H9 (cell line): ENCODE data around the gene LRP5. TPM values are rescaled to one million over a fixed set of nuclear protein-coding genes. Genes with fewer than 3 reads are reported as not detected.

Experiments
- DNase-seq: peaks from one replicate; pipeline ENCODE4 v3.0.0-alpha.2; 2017
- H2AFZ ChIP-seq: one replicate; pipeline ENCODE4 v1.6.1; 2013; ENCODE audit warnings: mild to moderate bottlenecking, low read length, control low read depth, moderate library complexity
- H2AK5ac ChIP-seq: 2 replicates; pipeline ENCODE4 v1.6.1; 2013; ENCODE audit warnings: low read length, control low read depth, mixed read lengths; ENCODE audit not compliant: insufficient read length
- H2BK120ac ChIP-seq: one replicate; pipeline ENCODE4 v1.6.1; 2013; ENCODE audit warnings: low read depth, mild to moderate bottlenecking, low read length, control low read depth, inconsistent platforms; ENCODE audit not compliant: poor library complexity, severe bottlenecking
- H2BK12ac ChIP-seq: 2 replicates; pipeline ENCODE4 v1.6.1; 2013; ENCODE audit warnings: low read length, control low read depth, mixed read lengths, low read depth; ENCODE audit not compliant: insufficient read length
- H2BK15ac ChIP-seq: 2 replicates; pipeline ENCODE4 v1.6.1; 2013; ENCODE audit warnings: low read depth, low read length, control low read depth
- H2BK20ac ChIP-seq: one replicate; pipeline ENCODE4 v1.6.1; 2013; ENCODE audit warnings: low read depth, mild to moderate bottlenecking, low read length, control low read depth, inconsistent platforms; ENCODE audit not compliant: poor library complexity, severe bottlenecking
- H2BK5ac ChIP-seq: 2 replicates; pipeline ENCODE4 v1.6.1; 2013; ENCODE audit warnings: low read length, control low read depth, mixed read lengths; ENCODE audit not compliant: insufficient read length
- H3K14ac ChIP-seq: 2 replicates; pipeline ENCODE4 v1.6.1; 2013; ENCODE audit warnings: low read length, control low read depth; ENCODE audit not compliant: insufficient read depth
- H3K18ac ChIP-seq: 2 replicates; pipeline ENCODE4 v1.6.1; 2013; ENCODE audit warnings: low read depth, mild to moderate bottlenecking, mixed read lengths, low read length, control low read depth; ENCODE audit not compliant: insufficient read length
- H3K23ac ChIP-seq: 2 replicates; pipeline ENCODE4 v1.6.1; 2013; ENCODE audit warnings: low read length, control low read depth, mixed read lengths, low read depth; ENCODE audit not compliant: insufficient read length
- H3K23me2 ChIP-seq: 2 replicates; pipeline ENCODE4 v1.6.1; 2013; ENCODE audit warnings: low read depth, mild to moderate bottlenecking, mixed read lengths, low read length, control low read depth; ENCODE audit not compliant: insufficient read length, poor library complexity, severe bottlenecking
- H3K27ac ChIP-seq: 2 replicates; pipeline ENCODE4 v1.5.1; 2013; ENCODE audit warnings: low read length, control low read depth, mixed read lengths, low read depth; ENCODE audit not compliant: insufficient read length
- H3K27me3 ChIP-seq: 2 replicates; pipeline ENCODE4 v1.6.1; 2013; ENCODE audit warnings: low read length, control low read depth, inconsistent platforms; ENCODE audit not compliant: insufficient read depth
- H3K4ac ChIP-seq: 2 replicates; pipeline ENCODE4 v1.6.1; 2013; ENCODE audit warnings: low read depth, mild to moderate bottlenecking, control low read depth, inconsistent platforms, low read length, moderate library complexity
- H3K4me1 ChIP-seq: 2 replicates; pipeline ENCODE4 v1.6.1; 2013; ENCODE audit warnings: low read length, control low read depth, inconsistent platforms; ENCODE audit not compliant: insufficient read depth
- H3K4me2 ChIP-seq: 2 replicates; pipeline ENCODE4 v1.6.1; 2013; ENCODE audit warnings: low read length, control low read depth, mixed read lengths; ENCODE audit not compliant: insufficient read length, insufficient read depth
- H3K56ac ChIP-seq: 2 replicates; pipeline ENCODE4 v1.6.1; 2013; ENCODE audit warnings: low read depth, mild to moderate bottlenecking, mixed read lengths, low read length, control low read depth; ENCODE audit not compliant: insufficient read length
- H3K79me1 ChIP-seq: 2 replicates; pipeline ENCODE4 v1.6.1; 2013; ENCODE audit warnings: low read depth, mild to moderate bottlenecking, moderate library complexity, low read length, control low read depth, inconsistent platforms; ENCODE audit not compliant: insufficient read depth, poor library complexity, severe bottlenecking
- H3K79me2 ChIP-seq: 2 replicates; pipeline ENCODE4 v1.6.1; 2013; ENCODE audit warnings: low read length, control low read depth, inconsistent platforms; ENCODE audit not compliant: insufficient read depth
- H3K9ac ChIP-seq: 2 replicates; pipeline ENCODE4 v1.6.1; 2013; ENCODE audit warnings: low read length, control low read depth, mixed read lengths; ENCODE audit not compliant: insufficient read length; ENCODE audit errors: extremely low read depth
- H3K9me3 ChIP-seq: one replicate; pipeline ENCODE4 v1.6.1; 2013; ENCODE audit warnings: low read depth, low read length, inconsistent platforms; ENCODE audit not compliant: control insufficient read depth
- H3T11ph ChIP-seq: one replicate; pipeline ENCODE4 v1.6.1; 2013; ENCODE audit warnings: mild to moderate bottlenecking, low read length, control low read depth, inconsistent platforms
- H4K20me1 ChIP-seq: one replicate; pipeline ENCODE4 v1.6.1; 2013; ENCODE audit not compliant: control insufficient read depth, insufficient read length, insufficient read depth
- H4K5ac ChIP-seq: 2 replicates; pipeline ENCODE4 v1.6.1; 2013; ENCODE audit warnings: low read depth, mild to moderate bottlenecking, mixed read lengths, low read length, control low read depth; ENCODE audit not compliant: insufficient read length
- H4K8ac ChIP-seq: replicated peaks from 2 replicates; pipeline ENCODE4 v1.6.1; 2013; ENCODE audit warnings: low read length, control low read depth, mixed read lengths, low read depth; ENCODE audit not compliant: insufficient read length
- H4K91ac ChIP-seq: 2 replicates; pipeline ENCODE4 v1.6.1; 2013; ENCODE audit warnings: low read depth, mild to moderate bottlenecking, moderate library complexity, mixed read lengths, low read length, control low read depth; ENCODE audit not compliant: insufficient read length
- H3K27ac Mint-ChIP-seq, 3 experiments: 2 replicates in 2 of 3; 3 replicates in 1 of 3; pipeline ENCODE4 v1.8.0; 2020 to 2021; ENCODE audit warnings: mixed read lengths in 3 of 3, mild to moderate bottlenecking in 1 of 3, moderate library complexity in 1 of 3
- H3K27me3 Mint-ChIP-seq: 2 replicates; pipeline ENCODE4 v1.8.0; 2021; ENCODE audit warnings: low read depth, mild to moderate bottlenecking, moderate library complexity, mixed read lengths
- H3K36me3 Mint-ChIP-seq, 3 experiments: 2 replicates in 2 of 3; 3 replicates in 1 of 3; pipeline ENCODE4 v1.8.0; 2020 to 2021; ENCODE audit warnings: low read depth in 3 of 3, mixed read lengths in 3 of 3; ENCODE audit not compliant: insufficient read depth in 1 of 3
- H3K4me1 Mint-ChIP-seq, 2 experiments: 2 replicates each; pipeline ENCODE4 v1.8.0; 2020; ENCODE audit warnings: mixed read lengths in 2 of 2
- H3K4me3 Mint-ChIP-seq, 2 experiments: 2 replicates in 1 of 2; 3 replicates in 1 of 2; pipeline ENCODE4 v1.8.0; 2020 to 2021; ENCODE audit warnings: mild to moderate bottlenecking in 2 of 2, mixed read lengths in 2 of 2, moderate library complexity in 1 of 2
- H3K9me3 Mint-ChIP-seq, 2 experiments: 2 replicates in 1 of 2; 3 replicates in 1 of 2; pipeline ENCODE4 v1.8.0; 2020; ENCODE audit warnings: mild to moderate bottlenecking in 2 of 2, mixed read lengths in 2 of 2, moderate library complexity in 1 of 2
- CTCF ChIP-seq: fragments of 200-600 bp; sonication (generic); conservative IDR thresholded peaks from 3 replicates; pipeline ENCODE4 v1.8.0; 2021; ENCODE audit warnings: antibody characterized with exemption, mild to moderate bottlenecking
- WGBS: extraction: QIAGEN DNeasy Blood & Tissue Kit; methylation state at CpG from one replicate; pipeline ENCODE4 v1.1.7; 2013; ENCODE audit warnings: missing lambda C conversion rate, low lambda C conversion rate, mixed read lengths; ENCODE audit not compliant: insufficient read length; ENCODE audit errors: extremely low coverage; 5-methylcytosine and 5-hydroxymethylcytosine counted together
- total RNA-seq: library from RNA; stranded (reverse); gene quantifications from 2 replicates; pipeline ENCODE4 v1.2.1, GENCODE V29; 2021

LRP5 gene
- total RNA-seq, 1 experiment from 2014 or later = 38.4 TPM

DNA sequence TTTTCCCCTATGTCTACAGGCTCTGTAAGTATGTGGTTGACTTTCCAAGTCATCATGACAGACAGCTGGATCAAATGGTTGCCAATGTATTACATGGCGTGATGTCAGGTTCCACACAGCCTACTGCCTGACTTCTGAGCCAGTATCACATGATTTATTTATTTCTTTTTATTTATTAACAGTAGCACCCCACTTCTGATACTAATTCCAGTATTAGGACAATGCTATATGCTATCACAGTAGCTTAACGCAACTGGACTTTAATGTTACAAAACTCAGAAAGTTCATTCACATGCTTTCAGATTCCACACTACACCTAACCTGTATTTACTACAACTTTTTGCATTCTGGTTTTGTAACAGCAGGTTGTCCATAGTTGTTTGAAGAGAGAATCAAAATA is 22.9 kb upstream of the LRP5 start:
- Histone ChIP-seq H3K14ac (no peak overlapping the region), H3K27me3 (no peaks in the 10 kb centered on the region), H3K56ac (no peak overlapping the region), H3K9me3 (peaks cover 11% of the 10 kb centered on the region), H3K79me2 (no peaks in the 10 kb centered on the region), H2BK120ac (no peak overlapping the region), H4K91ac (no peak overlapping the region), H3K23me2 (no peaks in the 10 kb centered on the region), H3K4ac (no peak overlapping the region), H2BK12ac (no peak overlapping the region), H3K23ac (no peak overlapping the region), H3K18ac (no peak overlapping the region), H3K9ac (no peak overlapping the region), H3K4me1 (no peaks in the 10 kb centered on the region), H2AFZ (no peak overlapping the region), H4K8ac (no peak overlapping the region), H2AK5ac (no peak overlapping the region), H3K4me2 (no peak overlapping the region), H2BK5ac (no peak overlapping the region), H2BK20ac (no peak overlapping the region), H4K20me1 (no peaks in the 10 kb centered on the region), H3T11ph (no peak overlapping the region), H3K79me1 (no peaks in the 10 kb centered on the region), H3K27ac (no peak overlapping the region), H4K5ac (no peak overlapping the region), H2BK15ac (no peak overlapping the region)
- Mint-ChIP-seq H3K4me1 (no peaks in the 10 kb centered on the region), H3K27me3 (peaks cover 6% of the 10 kb centered on the region; the same call in 1 of the 2 replicates), H3K9me3 (peaks cover 11 to 18% of the 10 kb centered on the region in 2 experiments), H3K4me3 (no peak overlapping the region), H3K27ac (no peak overlapping the region), H3K36me3 (peaks cover 0 to 8% (median 2%) of the 10 kb centered on the region in 3 experiments; a peak in 5 of 7 replicates)
- no CpG with 5 or more reads among the region's 2 CpGs for WGBS
- TF ChIP-seq CTCF = no peak
- DNase-seq = no peak
